ENCODE results near the gene DBH.
A peak's percentile ranks its signal among the peaks of the same experiment; 100 is the strongest.

DBH gene

DNA sequence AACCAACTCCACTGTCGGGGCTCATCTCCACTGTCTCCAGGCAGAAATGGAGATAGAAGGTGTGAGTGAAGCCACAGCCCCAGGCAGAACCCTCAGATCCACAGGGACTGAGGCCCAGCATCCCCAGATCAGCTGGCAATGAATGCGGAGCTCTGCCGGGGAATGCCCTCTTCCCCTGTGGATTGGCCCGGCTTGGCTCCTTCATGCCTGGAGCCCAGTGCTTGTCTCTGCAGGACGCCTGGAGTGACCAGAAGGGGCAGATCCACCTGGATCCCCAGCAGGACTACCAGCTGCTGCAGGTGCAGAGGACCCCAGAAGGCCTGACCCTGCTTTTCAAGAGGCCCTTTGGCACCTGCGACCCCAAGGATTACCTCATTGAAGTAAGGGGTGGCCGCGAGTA is 3.5 kb downstream of the DBH start:
- Histone ChIP-seq H3K9ac (ENCODE audit: low read depth, low read length, poor library complexity) (no peak overlapping the region), H2BK15ac (ENCODE audit: low read length) (peak overlapping the region; percentile 34), H3K27me3 (ENCODE audit: control insufficient read depth in 3 of 3, insufficient read depth in 3 of 3, low read depth in 1 of 3, low read length in 3 of 3) (peaks cover 0 to 25% (median 0%) of the 10 kb centered on the region in 3 experiments), H3K79me1 (ENCODE audit: low read depth, low read length) (no peaks in the 10 kb centered on the region), H2AK5ac (ENCODE audit: low read depth, low read length) (peak overlapping the region; percentile 6), H3K23ac (ENCODE audit: low read depth, low read length, poor library complexity) (no peak overlapping the region), H2AFZ (ENCODE audit: low read length) (no peak overlapping the region), H3K4ac (ENCODE audit: low read length) (no peak overlapping the region), H2BK12ac (ENCODE audit: low read length) (no peak overlapping the region), H2BK5ac (ENCODE audit: low read length) (no peak overlapping the region), H3K14ac (ENCODE audit: low read length) (no peak overlapping the region), H3K4me2 (ENCODE audit: insufficient read depth, low read length, poor library complexity, severe bottlenecking) (no peak overlapping the region), H3K4me3 (ENCODE audit: low read length in 2 of 2) (no peak overlapping the region), H3K9me3 (replicated peaks in 1 of 2; ENCODE audit: control insufficient read depth in 2 of 2, insufficient read depth in 1 of 2, low read depth in 1 of 2, low read length in 2 of 2) (no peaks in the 10 kb centered on the region), H4K8ac (ENCODE audit: low read depth, low read length) (no peak overlapping the region), H3K4me1 (ENCODE audit: control insufficient read depth in 2 of 2, insufficient read depth in 1 of 2, low read depth in 1 of 2, low read length in 2 of 2) (peaks cover 18 to 19% of the 10 kb centered on the region in 2 donors), H3K18ac (ENCODE audit: low read length) (peak overlapping the region; percentile 41), H3K27ac (replicated peaks; ENCODE audit: low read length) (no peak overlapping the region), H2BK120ac (ENCODE audit: low read depth, low read length) (peak overlapping the region; percentile 37), H3K36me3 (replicated peaks in 1 of 2; ENCODE audit: control insufficient read depth in 2 of 2, insufficient read depth in 2 of 2, low read length in 2 of 2) (no peaks in the 10 kb centered on the region), H4K91ac (ENCODE audit: low read depth, low read length, poor library complexity) (no peak overlapping the region)
- no CpG with 5 or more reads among the region's 8 CpGs for whole genome bisulfite sequencing, 2 donors (ENCODE audit: extremely low coverage in 2 of 2, insufficient read length in 2 of 2, insufficient replicate concordance in 1 of 2)
- no peak for DNase-seq (ENCODE audit: low spot score)

DNA sequence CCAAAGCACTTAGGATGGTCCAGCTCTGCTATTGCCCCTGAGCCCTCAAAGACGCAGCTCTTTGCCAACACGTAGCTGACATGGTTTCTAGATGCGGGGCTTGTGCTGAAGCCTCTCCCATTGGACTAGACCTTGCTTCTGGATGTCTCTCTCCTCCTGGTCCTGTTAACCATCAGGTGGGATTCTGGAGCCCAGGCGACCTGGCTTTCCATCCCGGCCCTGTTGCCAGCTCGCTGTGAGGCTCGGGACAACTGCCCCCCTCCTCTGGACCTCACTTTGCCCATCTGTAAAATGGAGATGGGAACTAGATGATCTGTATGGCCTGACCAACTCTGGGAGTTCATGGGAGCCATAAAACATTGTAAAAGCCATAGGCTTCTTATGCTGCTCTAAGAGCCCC is 4.0 kb downstream of the DBH start:
- Histone ChIP-seq H2AFZ (ENCODE audit: low read length) (no peak overlapping the region), H4K91ac (ENCODE audit: low read depth, low read length, poor library complexity) (no peak overlapping the region), H3K9me3 (replicated peaks in 1 of 2; ENCODE audit: control insufficient read depth in 2 of 2, insufficient read depth in 1 of 2, low read depth in 1 of 2, low read length in 2 of 2) (no peaks in the 10 kb centered on the region), H2AK5ac (ENCODE audit: low read depth, low read length) (peak overlapping the region; percentile 5), H4K8ac (ENCODE audit: low read depth, low read length) (no peak overlapping the region), H3K18ac (ENCODE audit: low read length) (peak overlapping the region; percentile 41), H3K27me3 (ENCODE audit: control insufficient read depth in 3 of 3, insufficient read depth in 3 of 3, low read depth in 1 of 3, low read length in 3 of 3) (peaks cover 0 to 29% (median 0%) of the 10 kb centered on the region in 3 experiments), H3K4ac (ENCODE audit: low read length) (no peak overlapping the region), H3K23ac (ENCODE audit: low read depth, low read length, poor library complexity) (no peak overlapping the region), H3K9ac (ENCODE audit: low read depth, low read length, poor library complexity) (no peak overlapping the region), H3K4me1 (ENCODE audit: control insufficient read depth in 2 of 2, insufficient read depth in 1 of 2, low read depth in 1 of 2, low read length in 2 of 2) (peaks cover 13 to 14% of the 10 kb centered on the region in 2 donors), H2BK15ac (ENCODE audit: low read length) (peak overlapping the region; percentile 34), H2BK5ac (ENCODE audit: low read length) (no peak overlapping the region), H3K4me3 (ENCODE audit: low read length in 2 of 2) (no peak overlapping the region), H2BK12ac (ENCODE audit: low read length) (no peak overlapping the region), H3K27ac (replicated peaks; ENCODE audit: low read length) (no peak overlapping the region), H3K4me2 (ENCODE audit: insufficient read depth, low read length, poor library complexity, severe bottlenecking) (no peak overlapping the region), H2BK120ac (ENCODE audit: low read depth, low read length) (peak overlapping the region; percentile 51), H3K79me1 (ENCODE audit: low read depth, low read length) (no peaks in the 10 kb centered on the region), H3K36me3 (replicated peaks in 1 of 2; ENCODE audit: control insufficient read depth in 2 of 2, insufficient read depth in 2 of 2, low read length in 2 of 2) (no peaks in the 10 kb centered on the region), H3K14ac (ENCODE audit: low read length) (no peak overlapping the region)
- WGBS, 2 donors (ENCODE audit: extremely low coverage in 2 of 2, insufficient read length in 2 of 2, insufficient replicate concordance in 1 of 2), result no CpG with 5 or more reads among the region's 7 CpGs
- no peak for DNase-seq (ENCODE audit: low spot score)

DNA sequence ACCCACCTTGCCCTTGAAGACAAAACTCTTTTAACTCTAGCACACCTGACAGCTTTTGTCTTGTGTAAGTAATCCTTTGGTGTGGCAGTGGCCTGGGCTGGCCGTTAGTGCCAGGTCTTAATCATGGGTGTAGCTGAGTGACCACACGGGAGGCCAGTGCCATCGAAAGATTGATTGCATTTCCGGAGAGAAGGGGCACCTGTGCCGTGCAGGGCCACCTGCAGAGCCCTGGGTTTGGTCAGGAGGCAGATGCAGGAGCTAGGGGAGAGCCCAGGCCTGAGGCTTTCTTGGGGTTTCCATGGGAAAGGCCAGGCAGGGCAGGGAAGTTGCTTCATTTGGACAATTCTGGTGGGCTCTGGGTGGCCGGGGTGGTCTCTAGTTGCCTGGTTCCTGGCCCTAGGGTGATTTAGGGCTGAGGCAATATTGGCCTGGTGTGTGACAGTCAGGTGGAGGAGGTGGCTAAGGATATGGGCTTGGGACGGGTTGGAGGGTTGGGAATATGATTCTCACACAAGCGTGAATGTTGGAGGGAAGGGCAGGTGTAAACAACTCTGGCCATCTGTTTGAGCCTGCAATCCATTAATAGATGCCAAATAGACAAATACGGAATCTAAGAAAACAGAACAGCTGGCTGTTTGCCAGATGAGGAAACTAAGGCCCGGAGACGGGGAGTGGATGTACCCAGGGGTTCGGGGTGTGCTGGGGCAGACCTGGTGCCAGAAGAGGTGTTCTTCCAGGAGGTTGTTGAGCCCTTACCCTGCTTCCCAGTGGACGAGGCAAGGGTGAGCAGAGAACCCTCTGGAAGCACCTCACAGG is 4.6 kb downstream of the DBH start:
- no peak overlapping the region for H3K18ac ChIP-seq (ENCODE audit: low read length)
- no peak overlapping the region for H3K23ac ChIP-seq (ENCODE audit: low read depth, low read length, poor library complexity)
- peaks cover 9 to 14% of the 10 kb centered on the region in 2 donors for H3K4me1 ChIP-seq (ENCODE audit: control insufficient read depth in 2 of 2, insufficient read depth in 1 of 2, low read depth in 1 of 2, low read length in 2 of 2)
- H3K4me3 ChIP-seq (ENCODE audit: low read length in 2 of 2), result no peak overlapping the region
- WGBS, 2 donors (ENCODE audit: extremely low coverage in 2 of 2, insufficient read length in 2 of 2, insufficient replicate concordance in 1 of 2), result no CpG with 5 or more reads among the region's 13 CpGs
- no peak overlapping the region for H2BK15ac ChIP-seq (ENCODE audit: low read length)
- H2AK5ac ChIP-seq (ENCODE audit: low read depth, low read length), result no peak overlapping the region
- no peak overlapping the region for H2BK12ac ChIP-seq (ENCODE audit: low read length)
- no peak overlapping the region for H3K9ac ChIP-seq (ENCODE audit: low read depth, low read length, poor library complexity)
- H3K9me3 ChIP-seq (replicated peaks in 1 of 2; ENCODE audit: control insufficient read depth in 2 of 2, insufficient read depth in 1 of 2, low read depth in 1 of 2, low read length in 2 of 2), result no peaks in the 10 kb centered on the region
- peak overlapping the region; percentile 51 for H2BK120ac ChIP-seq (ENCODE audit: low read depth, low read length)
- no peaks in the 10 kb centered on the region for H3K79me1 ChIP-seq (ENCODE audit: low read depth, low read length)
- H3K4ac ChIP-seq (ENCODE audit: low read length), result no peak overlapping the region
- no peak overlapping the region for H2BK5ac ChIP-seq (ENCODE audit: low read length)
- H4K8ac ChIP-seq (ENCODE audit: low read depth, low read length), result no peak overlapping the region
- no peaks in the 10 kb centered on the region for H3K36me3 ChIP-seq (replicated peaks in 1 of 2; ENCODE audit: control insufficient read depth in 2 of 2, insufficient read depth in 2 of 2, low read length in 2 of 2)
- H4K91ac ChIP-seq (ENCODE audit: low read depth, low read length, poor library complexity), result no peak overlapping the region
- DNase-seq (ENCODE audit: low spot score), result no peak
- H3K27ac ChIP-seq (replicated peaks; ENCODE audit: low read length), result no peak overlapping the region
- peaks cover 0 to 32% (median 0%) of the 10 kb centered on the region in 3 experiments for H3K27me3 ChIP-seq (ENCODE audit: control insufficient read depth in 3 of 3, insufficient read depth in 3 of 3, low read depth in 1 of 3, low read length in 3 of 3)
- H3K4me2 ChIP-seq (ENCODE audit: insufficient read depth, low read length, poor library complexity, severe bottlenecking), result no peak overlapping the region
- H3K14ac ChIP-seq (ENCODE audit: low read length), result no peak overlapping the region
- H2AFZ ChIP-seq (ENCODE audit: low read length), result no peak overlapping the region

DNA sequence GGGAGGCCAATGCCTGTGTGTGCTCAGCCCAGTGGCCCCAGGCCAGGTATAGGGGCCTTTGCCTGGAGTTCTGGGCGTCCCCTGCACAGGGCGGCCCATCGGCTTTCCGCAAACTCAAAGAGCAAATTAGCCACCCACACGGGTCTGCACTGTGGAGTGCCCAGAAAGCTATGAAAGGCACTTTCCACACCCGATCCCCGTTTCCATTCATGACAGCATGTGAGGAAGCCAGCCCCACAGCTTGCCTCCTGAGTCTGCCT is 5.2 kb downstream of the DBH start:
- Histone ChIP-seq H3K4ac (ENCODE audit: low read length) (no peak overlapping the region), H3K4me1 (ENCODE audit: control insufficient read depth in 2 of 2, insufficient read depth in 1 of 2, low read depth in 1 of 2, low read length in 2 of 2) (peaks cover 9 to 14% of the 10 kb centered on the region in 2 donors), H3K4me2 (ENCODE audit: insufficient read depth, low read length, poor library complexity, severe bottlenecking) (no peak overlapping the region), H3K23ac (ENCODE audit: low read depth, low read length, poor library complexity) (no peak overlapping the region), H3K27me3 (ENCODE audit: control insufficient read depth in 3 of 3, insufficient read depth in 3 of 3, low read depth in 1 of 3, low read length in 3 of 3) (peaks cover 0 to 31% (median 0%) of the 10 kb centered on the region in 3 experiments), H3K9me3 (replicated peaks in 1 of 2; ENCODE audit: control insufficient read depth in 2 of 2, insufficient read depth in 1 of 2, low read depth in 1 of 2, low read length in 2 of 2) (no peaks in the 10 kb centered on the region), H3K36me3 (replicated peaks in 1 of 2; ENCODE audit: control insufficient read depth in 2 of 2, insufficient read depth in 2 of 2, low read length in 2 of 2) (no peaks in the 10 kb centered on the region), H2BK5ac (ENCODE audit: low read length) (no peak overlapping the region), H2BK15ac (ENCODE audit: low read length) (no peak overlapping the region), H3K18ac (ENCODE audit: low read length) (no peak overlapping the region), H2AK5ac (ENCODE audit: low read depth, low read length) (no peak overlapping the region), H3K4me3 (ENCODE audit: low read length in 2 of 2) (no peak overlapping the region), H4K91ac (ENCODE audit: low read depth, low read length, poor library complexity) (no peak overlapping the region), H3K27ac (replicated peaks; ENCODE audit: low read length) (no peak overlapping the region), H3K14ac (ENCODE audit: low read length) (no peak overlapping the region), H2BK120ac (ENCODE audit: low read depth, low read length) (no peak overlapping the region), H2AFZ (ENCODE audit: low read length) (no peak overlapping the region), H4K8ac (ENCODE audit: low read depth, low read length) (no peak overlapping the region), H3K9ac (ENCODE audit: low read depth, low read length, poor library complexity) (no peak overlapping the region), H2BK12ac (ENCODE audit: low read length) (no peak overlapping the region), H3K79me1 (ENCODE audit: low read depth, low read length) (no peaks in the 10 kb centered on the region)
- WGBS, 2 donors (ENCODE audit: extremely low coverage in 2 of 2, insufficient read length in 2 of 2, insufficient replicate concordance in 1 of 2), result no CpG with 5 or more reads among the region's 7 CpGs
- DNase-seq (ENCODE audit: low spot score), result no peak

Data from neuronal stem cell (in vitro differentiated cells).